ENCODE data around the gene DOK4. TPM values are rescaled to one million over a fixed set of nuclear protein-coding genes. Genes with fewer than 3 reads are reported as not detected.
A peak's percentile ranks its signal among the peaks of the same experiment; 100 is the strongest.

DOK4 gene
- total RNA-seq, 1 donor from 2014 or later, result 35.3 TPM

DNA sequence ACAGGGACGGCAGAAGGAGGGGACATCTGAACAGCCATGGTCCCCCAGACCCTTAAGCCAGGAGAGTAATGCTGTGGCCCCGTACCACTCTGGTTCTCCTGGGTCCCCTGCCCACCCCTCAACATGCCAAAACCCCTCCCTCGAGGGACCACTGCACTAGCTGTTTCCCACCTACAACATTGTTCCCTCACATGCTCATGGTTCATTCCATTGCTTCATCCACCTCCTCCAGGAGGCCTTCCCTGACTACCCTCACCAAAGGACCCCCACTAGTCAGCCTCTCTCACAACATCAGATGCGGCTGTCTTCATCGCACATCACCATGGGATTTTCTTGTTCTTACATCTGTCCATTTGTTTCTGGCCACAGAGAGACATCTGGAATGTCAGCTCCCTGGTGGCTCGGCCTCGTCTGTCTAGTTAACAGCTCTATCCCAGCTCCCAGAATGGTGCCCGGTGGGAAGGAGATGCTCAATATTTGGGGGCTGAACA lies 1.7 kb downstream of the DOK4 start:
- no peak for DNase-seq (ENCODE audit: low read depth)
- no peak overlapping the region for H3K4me3 ChIP-seq (ENCODE audit: low read depth, low read length)
- TF ChIP-seq, protein P1, sequence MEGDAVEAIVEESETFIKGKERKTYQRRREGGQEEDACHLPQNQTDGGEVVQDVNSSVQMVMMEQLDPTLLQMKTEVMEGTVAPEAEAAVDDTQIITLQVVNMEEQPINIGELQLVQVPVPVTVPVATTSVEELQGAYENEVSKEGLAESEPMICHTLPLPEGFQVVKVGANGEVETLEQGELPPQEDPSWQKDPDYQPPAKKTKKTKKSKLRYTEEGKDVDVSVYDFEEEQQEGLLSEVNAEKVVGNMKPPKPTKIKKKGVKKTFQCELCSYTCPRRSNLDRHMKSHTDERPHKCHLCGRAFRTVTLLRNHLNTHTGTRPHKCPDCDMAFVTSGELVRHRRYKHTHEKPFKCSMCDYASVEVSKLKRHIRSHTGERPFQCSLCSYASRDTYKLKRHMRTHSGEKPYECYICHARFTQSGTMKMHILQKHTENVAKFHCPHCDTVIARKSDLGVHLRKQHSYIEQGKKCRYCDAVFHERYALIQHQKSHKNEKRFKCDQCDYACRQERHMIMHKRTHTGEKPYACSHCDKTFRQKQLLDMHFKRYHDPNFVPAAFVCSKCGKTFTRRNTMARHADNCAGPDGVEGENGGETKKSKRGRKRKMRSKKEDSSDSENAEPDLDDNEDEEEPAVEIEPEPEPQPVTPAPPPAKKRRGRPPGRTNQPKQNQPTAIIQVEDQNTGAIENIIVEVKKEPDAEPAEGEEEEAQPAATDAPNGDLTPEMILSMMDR (conservative IDR thresholded peaks at IDR 0.05; ENCODE audit: low read depth, low read length), result no peak

DNA sequence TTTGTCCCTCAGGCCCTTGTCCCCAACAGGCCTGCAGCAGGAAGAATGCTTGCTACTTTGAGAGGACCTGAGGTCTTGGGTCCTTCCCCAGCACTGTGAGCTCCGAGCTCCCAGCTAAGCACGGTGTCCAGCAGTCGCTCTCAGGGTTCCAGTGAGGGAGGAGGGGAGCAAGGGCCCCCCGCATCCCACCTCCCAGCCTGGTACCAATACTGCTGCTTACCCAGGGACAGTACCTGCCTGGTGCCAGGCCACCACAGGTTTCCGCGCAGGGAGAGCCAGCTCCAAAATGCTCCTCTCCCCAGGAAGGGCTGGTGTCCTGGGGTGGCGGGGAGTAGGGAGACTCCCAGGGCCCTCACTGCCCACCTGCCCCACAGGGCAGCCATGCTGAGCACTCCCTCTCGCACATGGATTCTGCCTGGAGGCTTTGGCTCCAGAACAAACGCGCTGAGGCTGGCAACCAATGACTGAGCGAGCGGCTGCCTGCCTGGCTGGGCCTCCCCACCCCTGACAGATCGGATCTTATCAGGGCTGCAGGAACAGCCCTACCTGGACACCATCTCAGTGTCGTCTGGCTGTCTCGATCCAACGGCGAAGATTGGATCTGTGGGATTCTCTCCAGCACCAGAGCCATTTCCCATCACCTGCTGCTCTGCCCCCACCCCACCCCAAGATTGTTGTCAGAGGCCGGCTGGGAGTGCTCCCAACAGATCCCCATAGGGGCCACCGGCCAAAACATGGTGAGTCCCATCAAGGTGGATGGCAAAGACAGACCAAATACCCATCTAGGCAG lies 2.4 kb downstream of the DOK4 start:
- TF ChIP-seq, protein P1 (conservative IDR thresholded peaks at IDR 0.05; ENCODE audit: low read depth, low read length), result no peak
- no peak for DNase-seq (ENCODE audit: low read depth)
- no peak overlapping the region for H3K4me3 ChIP-seq (ENCODE audit: low read depth, low read length)

DNA sequence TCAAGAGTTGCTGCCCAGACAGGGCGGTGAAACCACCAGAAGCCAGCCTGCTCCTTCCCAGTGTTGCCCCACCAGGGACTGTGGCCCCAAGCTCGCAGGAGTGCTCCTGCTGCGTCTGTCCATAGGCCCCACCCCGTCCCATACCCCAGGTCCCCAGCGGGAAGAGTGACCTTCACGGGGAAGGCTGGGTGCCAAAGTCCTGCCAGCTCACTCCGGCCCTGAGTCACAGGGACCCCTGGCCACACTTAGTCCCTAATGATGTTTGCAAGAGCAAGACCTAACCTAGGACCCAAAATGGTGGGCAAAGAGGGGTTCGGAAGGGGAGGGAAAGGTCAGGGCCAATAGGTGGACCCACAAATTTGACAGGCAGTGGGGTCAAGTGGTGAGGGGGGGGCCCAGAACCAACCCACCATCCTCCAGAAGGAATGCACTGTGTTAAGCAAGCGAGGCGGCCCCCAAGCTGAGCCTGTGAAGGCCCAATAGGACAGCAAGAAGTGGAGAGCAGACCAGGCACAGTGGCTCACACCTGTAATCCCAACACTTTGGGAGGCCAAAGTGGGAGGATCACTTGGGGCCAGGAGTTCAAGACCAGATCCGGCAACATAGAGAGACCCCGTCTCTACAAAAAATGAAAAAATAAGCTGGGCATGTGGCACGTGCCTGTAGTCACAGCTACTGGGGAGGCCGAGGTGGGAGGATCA lies 3.3 kb downstream of the DOK4 start:
- DNase-seq (ENCODE audit: low read depth), result no peak
- no peak overlapping the region for H3K4me3 ChIP-seq (ENCODE audit: low read depth, low read length)
- TF ChIP-seq, protein P1 (conservative IDR thresholded peaks at IDR 0.05; ENCODE audit: low read depth, low read length), result no peak

GRCh38 chr16:57481421-57481820 lies 4.9 kb downstream of the DOK4 start:
- TF ChIP-seq, protein P1 (conservative IDR thresholded peaks at IDR 0.05; ENCODE audit: low read depth, low read length), result no peak
- H3K4me3 ChIP-seq (ENCODE audit: low read depth, low read length), result no peak overlapping the region
- DNase-seq (ENCODE audit: low read depth), result no peak

DNA sequence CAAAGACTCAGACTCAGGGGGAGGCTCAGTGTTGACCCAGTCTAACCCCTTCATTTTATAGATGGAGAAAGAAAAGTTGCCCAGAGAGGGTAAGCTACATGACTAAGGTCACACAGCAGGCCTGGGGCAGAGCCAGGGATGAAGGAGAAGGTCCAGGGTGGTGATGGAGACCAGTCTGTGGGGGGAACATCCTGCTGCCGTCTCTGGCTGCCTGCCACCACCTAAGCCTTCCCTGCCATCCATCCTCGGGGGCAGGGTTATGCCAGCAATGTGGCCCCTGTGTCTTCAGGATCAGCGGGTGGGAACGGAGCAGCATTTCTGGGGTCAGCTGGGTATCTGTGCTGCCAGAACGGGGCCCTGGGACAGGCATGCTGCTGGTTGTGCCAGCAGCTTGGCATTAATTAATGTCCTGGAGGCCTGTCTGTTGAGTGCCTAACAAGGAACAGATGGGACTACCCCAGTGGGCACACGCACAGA lies 5.5 kb downstream of the DOK4 start:
- TF ChIP-seq, protein P1 (conservative IDR thresholded peaks at IDR 0.05; ENCODE audit: low read depth, low read length), result no peak
- DNase-seq (ENCODE audit: low read depth), result no peak

DNA sequence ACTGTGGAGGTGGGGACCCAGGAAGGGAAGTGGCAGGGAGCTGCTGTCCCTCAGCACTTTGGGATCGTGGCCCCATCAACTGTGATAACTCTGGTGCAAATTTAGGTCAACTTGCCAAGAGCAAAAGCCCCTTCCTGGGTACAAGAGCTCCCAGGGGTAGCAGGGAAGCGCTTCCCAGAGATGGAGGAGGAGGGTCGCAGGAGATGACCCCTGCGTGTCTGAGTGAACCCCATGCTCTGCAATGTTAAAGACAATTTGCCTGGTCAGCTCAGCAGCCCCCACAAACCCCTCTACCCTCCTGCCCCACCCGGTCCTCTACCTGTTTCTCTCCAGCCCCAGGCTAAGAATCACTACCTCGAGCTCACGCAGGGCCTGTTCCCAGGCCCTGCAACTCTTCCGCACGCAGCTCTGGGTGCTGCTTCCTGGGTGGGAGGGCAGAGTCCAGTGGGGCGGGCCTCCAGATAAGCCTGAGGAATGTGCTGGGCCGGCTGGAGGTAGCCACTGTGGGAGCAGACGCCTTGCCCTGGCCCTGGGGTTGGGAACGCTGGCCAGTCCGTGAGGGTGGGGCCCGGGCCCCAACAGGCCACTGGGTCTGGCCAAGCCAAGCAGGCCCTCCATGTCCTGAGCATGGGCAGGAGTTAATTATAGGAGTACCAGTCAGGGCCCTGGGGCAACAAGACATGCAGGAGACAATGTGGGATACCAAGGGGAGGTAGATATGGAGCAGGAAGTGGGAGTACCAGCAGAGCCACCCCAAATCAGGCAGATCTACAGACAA lies 6.1 kb downstream of the DOK4 start:
- no peak for DNase-seq (ENCODE audit: low read depth)
- peak overlapping the region; percentile 61 for H3K4me3 ChIP-seq (ENCODE audit: low read depth, low read length)
- TF ChIP-seq, protein P1 (conservative IDR thresholded peaks at IDR 0.05; ENCODE audit: low read depth, low read length), result no peak

More for the DNA sequence above, 5.5 kb downstream of the DOK4 start:
- no peak overlapping the region for H3K4me3 ChIP-seq (ENCODE audit: low read depth, low read length)
